ENCODE results near the gene ETV6.

ETV6 gene

DNA sequence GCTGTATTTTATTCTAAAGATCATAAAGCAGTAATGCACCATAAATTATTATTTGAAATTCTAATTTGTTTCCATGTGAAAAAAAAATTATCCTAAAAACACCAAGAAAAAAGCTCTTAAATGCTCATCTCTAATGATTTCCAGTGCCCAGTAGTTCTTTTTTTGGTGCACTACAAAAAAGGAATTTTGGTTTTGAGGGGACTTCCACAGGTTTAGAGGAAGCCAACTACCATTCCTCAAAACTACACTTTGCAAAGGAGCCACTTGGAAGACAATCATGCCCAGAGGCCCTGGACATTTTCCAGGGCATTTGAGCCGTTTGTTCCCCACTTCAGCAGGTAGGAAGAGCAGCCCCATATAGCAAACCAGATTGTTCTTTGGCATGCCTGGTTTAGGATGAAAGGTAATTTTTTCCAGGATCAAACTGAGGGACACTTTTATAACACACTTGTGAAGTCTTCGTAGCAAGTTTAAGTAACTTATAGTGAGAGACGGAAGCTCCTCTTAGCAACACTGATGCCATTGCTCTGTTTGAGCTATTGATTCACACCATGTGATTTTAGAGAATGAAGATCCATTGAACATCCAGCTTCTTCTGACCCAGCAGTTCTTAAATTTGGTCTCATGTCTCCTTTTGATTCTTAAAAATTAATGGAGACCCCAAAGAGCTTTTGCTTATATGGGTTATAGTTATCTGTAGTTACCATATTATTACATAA is 187.9 kb downstream of the ETV6 start:
- peaks cover 14% of the 10 kb centered on the region for H3K4me1 ChIP-seq (ENCODE audit: control insufficient read depth, insufficient read depth, low read length, poor library complexity, severe bottlenecking)
- WGBS, 2 experiments (ENCODE audit: insufficient coverage in 2 of 2), result 88 to 100% methylated on average over 1 to 2 of the region's 3 CpGs
- H3K4me3 ChIP-seq (ENCODE audit: extremely low read depth, insufficient read depth, low read length, poor library complexity, severe bottlenecking), result no peak overlapping the region
- H3K27ac ChIP-seq (ENCODE audit: low read depth, low read length, severe bottlenecking), result no peak overlapping the region
- H3K9me3 ChIP-seq (ENCODE audit: control insufficient read depth, low read length), result no peaks in the 10 kb centered on the region
- H3K36me3 ChIP-seq (ENCODE audit: control insufficient read depth, insufficient read depth, low read length), result peaks cover 37% of the 10 kb centered on the region

DNA sequence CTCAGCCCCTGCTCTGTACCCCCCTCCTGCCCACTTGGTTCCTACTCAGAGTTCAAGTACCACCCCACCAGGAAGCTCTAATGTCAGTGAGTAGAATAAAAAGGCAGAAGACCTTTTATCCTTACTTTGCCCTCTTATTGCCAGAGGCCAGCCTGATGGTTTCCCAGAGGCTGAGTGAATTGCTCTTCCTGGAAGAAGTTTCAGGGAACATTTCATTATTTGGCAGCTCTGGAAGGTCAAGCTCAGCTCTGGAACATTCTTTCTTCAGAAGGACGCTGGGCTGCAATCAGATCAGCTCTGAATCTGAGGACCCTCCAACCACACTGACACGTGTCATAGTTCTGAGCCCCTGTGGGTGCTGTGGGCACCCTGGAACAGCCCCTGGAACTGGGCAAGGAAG is 188.9 kb downstream of the ETV6 start:
- Histone ChIP-seq H3K9me3 (ENCODE audit: control insufficient read depth, low read length) (no peaks in the 10 kb centered on the region), H3K27ac (ENCODE audit: low read depth, low read length, severe bottlenecking) (no peak overlapping the region), H3K36me3 (ENCODE audit: control insufficient read depth, insufficient read depth, low read length) (peaks cover 45% of the 10 kb centered on the region), H3K4me3 (ENCODE audit: extremely low read depth, insufficient read depth, low read length, poor library complexity, severe bottlenecking) (no peak overlapping the region), H3K4me1 (ENCODE audit: control insufficient read depth, insufficient read depth, low read length, poor library complexity, severe bottlenecking) (peaks cover 14% of the 10 kb centered on the region)
- 100% methylated on average over 1 to 2 of the region's 2 CpGs for WGBS, 2 experiments (ENCODE audit: insufficient coverage in 2 of 2)

DNA sequence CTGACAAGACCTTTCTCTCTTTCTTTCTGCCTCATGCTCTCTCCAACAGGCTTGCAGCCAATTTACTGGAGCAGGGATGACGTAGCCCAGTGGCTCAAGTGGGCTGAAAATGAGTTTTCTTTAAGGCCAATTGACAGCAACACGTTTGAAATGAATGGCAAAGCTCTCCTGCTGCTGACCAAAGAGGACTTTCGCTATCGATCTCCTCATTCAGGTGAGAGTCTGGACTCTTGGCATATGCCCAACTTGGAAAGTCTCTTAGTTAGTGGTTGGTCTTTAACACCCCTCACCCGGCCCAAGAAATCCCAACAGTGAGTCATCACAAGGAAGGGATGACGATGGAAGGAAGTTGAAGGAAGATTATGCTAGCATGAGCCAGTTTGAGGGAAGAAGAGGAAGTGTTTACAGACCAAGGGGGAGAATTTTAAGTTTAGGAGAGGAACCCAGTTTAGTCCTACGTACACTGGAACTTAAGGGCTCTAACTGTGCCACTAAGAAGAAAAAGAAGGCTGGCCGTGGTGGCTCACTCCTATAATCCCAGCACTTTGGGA is 189.7 kb downstream of the ETV6 start:
- H3K27ac ChIP-seq (ENCODE audit: low read depth, low read length, severe bottlenecking), result peak overlapping the region; percentile 44
- no peak overlapping the region for H3K4me3 ChIP-seq (ENCODE audit: extremely low read depth, insufficient read depth, low read length, poor library complexity, severe bottlenecking)
- no peaks in the 10 kb centered on the region for H3K9me3 ChIP-seq (ENCODE audit: control insufficient read depth, low read length)
- H3K4me1 ChIP-seq (ENCODE audit: control insufficient read depth, insufficient read depth, low read length, poor library complexity, severe bottlenecking), result peaks cover 11% of the 10 kb centered on the region
- whole genome bisulfite sequencing, 2 experiments (ENCODE audit: insufficient coverage in 2 of 2), result 90 to 94% methylated on average over 5 of the region's 8 CpGs
- peaks cover 52% of the 10 kb centered on the region for H3K36me3 ChIP-seq (ENCODE audit: control insufficient read depth, insufficient read depth, low read length)

DNA sequence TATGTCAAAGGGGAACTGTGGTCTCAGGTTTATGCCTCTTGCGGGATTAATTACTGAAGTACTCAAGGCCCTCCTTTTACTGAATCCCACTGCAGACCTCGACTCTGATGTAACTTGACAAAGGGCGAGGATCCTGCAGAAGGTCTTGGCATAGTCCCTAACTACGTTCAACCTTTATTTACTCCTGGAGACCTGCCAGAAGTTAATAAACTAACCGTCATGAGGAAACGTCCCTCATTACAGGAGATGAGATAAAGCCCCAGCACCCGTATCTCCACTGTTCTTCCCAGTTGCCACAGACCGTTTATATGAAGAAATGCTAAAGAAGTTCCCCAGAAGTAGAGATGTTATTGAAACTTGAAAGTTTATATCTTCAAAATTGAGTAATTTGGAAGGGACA is 190.9 kb downstream of the ETV6 start:
- Histone ChIP-seq H3K4me3 (ENCODE audit: extremely low read depth, insufficient read depth, low read length, poor library complexity, severe bottlenecking) (no peak overlapping the region), H3K27ac (ENCODE audit: low read depth, low read length, severe bottlenecking) (no peak overlapping the region), H3K4me1 (ENCODE audit: control insufficient read depth, insufficient read depth, low read length, poor library complexity, severe bottlenecking) (peaks cover 11% of the 10 kb centered on the region), H3K36me3 (ENCODE audit: control insufficient read depth, insufficient read depth, low read length) (peaks cover 63% of the 10 kb centered on the region), H3K9me3 (ENCODE audit: control insufficient read depth, low read length) (no peaks in the 10 kb centered on the region)
- 91 to 95% methylated on average over 4 of the region's 8 CpGs for WGBS, 2 experiments (ENCODE audit: insufficient coverage in 2 of 2)

DNA sequence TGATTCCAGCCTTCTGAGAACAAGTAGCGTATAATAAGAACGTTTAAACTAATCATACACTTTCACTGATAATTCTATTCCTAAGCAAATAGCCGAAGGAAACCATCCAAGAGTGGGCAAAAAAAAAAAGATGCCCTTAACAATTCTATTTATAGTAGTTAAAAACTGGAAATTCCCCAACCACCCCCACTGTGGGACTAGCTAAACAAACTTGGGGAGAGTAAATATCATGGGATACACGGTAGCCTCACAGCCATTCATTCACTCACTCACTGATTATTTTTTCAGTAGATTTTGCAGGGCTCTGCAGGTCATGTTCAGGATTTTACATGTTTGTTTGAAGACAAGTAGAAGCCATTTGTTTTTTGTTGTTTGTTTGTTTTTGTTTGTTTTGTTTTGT is 197.0 kb downstream of the ETV6 start:
- WGBS, 2 experiments (ENCODE audit: insufficient coverage in 2 of 2), result 100% methylated on average over 1 of the region's 4 CpGs; no CpG with 5 or more reads in 1 of the 2 experiments
- no peak overlapping the region for H3K27ac ChIP-seq (ENCODE audit: low read depth, low read length, severe bottlenecking)
- no peaks in the 10 kb centered on the region for H3K9me3 ChIP-seq (ENCODE audit: control insufficient read depth, low read length)
- H3K36me3 ChIP-seq (ENCODE audit: control insufficient read depth, insufficient read depth, low read length), result peaks cover 68% of the 10 kb centered on the region
- H3K4me1 ChIP-seq (ENCODE audit: control insufficient read depth, insufficient read depth, low read length, poor library complexity, severe bottlenecking), result peaks cover 8% of the 10 kb centered on the region
- H3K4me3 ChIP-seq (ENCODE audit: extremely low read depth, insufficient read depth, low read length, poor library complexity, severe bottlenecking), result no peak overlapping the region

DNA sequence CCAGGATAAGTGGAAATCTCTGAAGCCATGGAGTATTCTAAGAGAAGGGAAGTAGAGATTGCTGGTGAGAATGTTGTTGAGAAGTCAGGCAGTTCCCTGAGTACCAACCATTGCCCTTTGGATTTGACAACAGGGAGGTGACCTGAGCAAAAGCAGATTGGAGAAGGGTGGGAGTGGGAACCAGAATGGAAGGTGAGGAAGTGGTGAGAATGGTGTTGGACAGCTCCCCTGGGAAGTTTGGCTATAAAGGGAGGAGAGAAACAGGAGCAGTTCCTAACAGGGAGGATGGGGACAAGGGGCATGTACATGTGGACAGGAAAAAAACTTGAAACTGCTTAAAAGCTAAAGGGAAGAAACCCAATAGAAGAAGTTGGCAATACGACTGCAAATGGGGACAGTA is 198.1 kb downstream of the ETV6 start:
- Histone ChIP-seq H3K9me3 (ENCODE audit: control insufficient read depth, low read length) (no peaks in the 10 kb centered on the region), H3K4me3 (ENCODE audit: extremely low read depth, insufficient read depth, low read length, poor library complexity, severe bottlenecking) (no peak overlapping the region), H3K4me1 (ENCODE audit: control insufficient read depth, insufficient read depth, low read length, poor library complexity, severe bottlenecking) (peaks cover 14% of the 10 kb centered on the region), H3K27ac (ENCODE audit: low read depth, low read length, severe bottlenecking) (no peak overlapping the region), H3K36me3 (ENCODE audit: control insufficient read depth, insufficient read depth, low read length) (peaks cover 59% of the 10 kb centered on the region)
- 75 to 100% methylated on average over 1 of the region's 1 CpG for WGBS, 2 experiments (ENCODE audit: insufficient coverage in 2 of 2)

DNA sequence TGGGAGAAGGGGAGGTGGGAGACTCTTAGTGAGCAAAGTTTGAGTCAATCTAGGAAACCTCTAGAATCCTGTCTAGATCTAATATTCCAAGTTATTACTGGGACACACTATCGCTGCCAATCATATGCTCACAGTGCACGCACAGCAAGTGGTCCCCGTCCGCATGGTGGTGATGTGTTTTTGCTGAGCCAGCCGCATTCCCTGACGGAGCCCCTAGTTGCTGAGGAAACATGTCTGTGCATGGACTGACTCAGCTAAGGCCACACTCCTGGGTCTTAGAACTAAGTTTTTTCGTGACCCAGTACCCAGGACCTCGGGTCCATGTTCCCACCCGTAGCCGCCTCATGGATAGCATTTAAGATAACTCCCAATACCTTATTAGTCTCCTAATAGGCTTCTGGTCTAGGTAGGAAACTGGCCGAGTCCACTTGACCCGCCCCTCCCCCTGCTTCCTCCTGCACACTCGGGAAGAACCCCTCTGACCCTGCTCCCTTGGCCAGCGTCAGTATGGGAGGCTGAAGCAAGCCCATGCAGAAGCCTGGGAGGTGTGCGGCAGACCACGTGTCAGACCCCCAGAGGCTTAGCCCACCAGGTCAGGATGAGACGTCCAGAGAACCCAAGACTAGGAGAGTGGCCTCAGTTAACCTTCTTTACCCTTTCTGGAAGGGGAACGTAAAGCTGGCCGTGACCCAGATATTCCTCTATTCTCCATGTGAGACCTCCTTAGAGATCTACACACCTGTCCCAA is 200.5 kb downstream of the ETV6 start:
- no peak overlapping the region for H3K4me3 ChIP-seq (ENCODE audit: extremely low read depth, insufficient read depth, low read length, poor library complexity, severe bottlenecking)
- H3K9me3 ChIP-seq (ENCODE audit: control insufficient read depth, low read length), result no peaks in the 10 kb centered on the region
- no peak overlapping the region for H3K27ac ChIP-seq (ENCODE audit: low read depth, low read length, severe bottlenecking)
- 90 to 97% methylated on average over 10 to 17 of the region's 19 CpGs for WGBS, 2 experiments (ENCODE audit: insufficient coverage in 2 of 2)
- H3K4me1 ChIP-seq (ENCODE audit: control insufficient read depth, insufficient read depth, low read length, poor library complexity, severe bottlenecking), result peaks cover 18% of the 10 kb centered on the region
- H3K36me3 ChIP-seq (ENCODE audit: control insufficient read depth, insufficient read depth, low read length), result peaks cover 63% of the 10 kb centered on the region

DNA sequence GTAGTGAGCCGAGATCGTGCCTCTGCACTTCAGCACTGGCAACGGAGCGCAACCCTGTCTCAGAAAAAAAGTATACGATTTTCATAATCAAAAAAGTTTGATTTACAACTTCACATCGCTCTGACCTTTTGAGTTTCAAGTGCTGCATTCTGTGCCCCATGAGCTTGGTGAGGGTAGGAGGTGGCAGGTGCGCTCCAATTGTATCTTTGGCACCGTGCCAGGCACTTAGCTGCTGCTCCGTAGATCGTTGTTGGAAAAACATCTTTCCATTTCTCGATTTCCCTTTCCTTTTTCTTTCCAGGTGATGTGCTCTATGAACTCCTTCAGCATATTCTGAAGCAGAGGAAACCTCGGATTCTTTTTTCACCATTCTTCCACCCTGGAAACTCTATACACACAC is 203.7 kb downstream of the ETV6 start:
- Histone ChIP-seq H3K36me3 (ENCODE audit: control insufficient read depth, insufficient read depth, low read length) (peaks cover 61% of the 10 kb centered on the region), H3K27ac (ENCODE audit: low read depth, low read length, severe bottlenecking) (no peak overlapping the region)
- 96 to 97% methylated on average over 8 of the region's 12 CpGs for WGBS, 2 experiments (ENCODE audit: insufficient coverage in 2 of 2)

DNA sequence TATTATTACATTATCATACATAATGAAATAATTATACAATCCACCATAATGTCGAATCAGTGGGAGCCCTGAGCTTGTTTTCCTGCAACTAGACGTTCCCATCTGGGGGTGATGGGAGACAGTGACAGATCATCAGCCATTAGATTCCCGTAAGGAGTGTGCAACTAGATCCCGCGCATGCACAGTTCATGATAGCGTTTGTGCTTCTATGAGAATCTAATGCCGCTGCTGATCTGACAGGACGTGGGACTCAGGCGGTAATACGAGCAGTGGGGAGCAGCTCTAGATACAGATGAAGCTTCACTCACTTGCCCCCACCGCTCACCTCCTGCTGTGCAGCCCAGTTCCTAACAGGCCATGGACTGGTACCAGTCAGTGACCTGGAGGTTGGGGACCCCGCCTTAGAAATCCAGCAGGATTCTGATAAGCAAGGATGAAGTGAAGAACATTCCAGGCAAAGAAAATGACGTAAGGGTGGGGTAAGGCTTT is 204.6 kb downstream of the ETV6 start:
- 93 to 94% methylated on average over 9 to 11 of the region's 13 CpGs for WGBS, 2 experiments (ENCODE audit: insufficient coverage in 2 of 2)
- H3K4me3 ChIP-seq (ENCODE audit: extremely low read depth, insufficient read depth, low read length, poor library complexity, severe bottlenecking), result no peak overlapping the region
- peaks cover 66% of the 10 kb centered on the region for H3K36me3 ChIP-seq (ENCODE audit: control insufficient read depth, insufficient read depth, low read length)
- H3K9me3 ChIP-seq (ENCODE audit: control insufficient read depth, low read length), result no peaks in the 10 kb centered on the region
- H3K27ac ChIP-seq (ENCODE audit: low read depth, low read length, severe bottlenecking), result no peak overlapping the region
- peaks cover 34% of the 10 kb centered on the region for H3K4me1 ChIP-seq (ENCODE audit: control insufficient read depth, insufficient read depth, low read length, poor library complexity, severe bottlenecking)

More for the DNA sequence above, 203.7 kb downstream of the ETV6 start:
- H3K9me3 ChIP-seq (ENCODE audit: control insufficient read depth, low read length), result no peaks in the 10 kb centered on the region
- H3K4me1 ChIP-seq (ENCODE audit: control insufficient read depth, insufficient read depth, low read length, poor library complexity, severe bottlenecking), result peaks cover 34% of the 10 kb centered on the region
- no peak overlapping the region for H3K4me3 ChIP-seq (ENCODE audit: extremely low read depth, insufficient read depth, low read length, poor library complexity, severe bottlenecking)

DNA sequence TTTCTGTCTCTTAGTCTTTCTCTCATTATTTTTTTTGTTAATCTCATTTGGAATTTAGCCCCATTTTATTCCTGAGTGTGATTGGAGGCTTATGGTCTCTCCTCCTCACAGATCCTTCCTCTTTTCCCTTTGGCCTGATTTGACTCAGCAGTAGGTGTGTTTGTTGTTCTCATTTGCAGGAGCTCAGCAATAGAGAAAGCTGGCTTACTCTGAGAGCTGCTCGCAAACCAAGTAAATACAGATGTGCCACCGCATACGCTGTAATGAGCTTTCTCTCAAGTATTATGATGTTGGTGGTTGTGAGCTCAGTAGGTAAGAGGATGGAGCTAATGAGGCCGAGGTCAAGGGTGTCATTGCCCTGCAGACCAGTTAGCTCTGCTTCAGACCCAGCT is 206.5 kb downstream of the ETV6 start:
- Histone ChIP-seq H3K4me1 (ENCODE audit: control insufficient read depth, insufficient read depth, low read length, poor library complexity, severe bottlenecking) (peaks cover 33% of the 10 kb centered on the region), H3K9me3 (ENCODE audit: control insufficient read depth, low read length) (no peaks in the 10 kb centered on the region), H3K4me3 (ENCODE audit: extremely low read depth, insufficient read depth, low read length, poor library complexity, severe bottlenecking) (no peak overlapping the region), H3K36me3 (ENCODE audit: control insufficient read depth, insufficient read depth, low read length) (peaks cover 60% of the 10 kb centered on the region), H3K27ac (ENCODE audit: low read depth, low read length, severe bottlenecking) (peak overlapping the region; percentile 17)
- WGBS, 2 experiments (ENCODE audit: insufficient coverage in 2 of 2), result 46 to 74% methylated on average over 4 of the region's 4 CpGs

Measured in mesodermal cell (in vitro differentiated cells).